Activated T-helper 2 cell treated with anti-CD3 and anti-CD28 coated beads, Interferon-gamma antibody, Interleukin-2, Interleukin-4, amounts not matched to agents 10 μg/mL and 5 μg/mL and 100 μg/mL, durations not matched to agents 14 hours and 24 hours and 36 hours (primary cell): ENCODE measurements around the gene B3GAT1. TPM values are rescaled to one million over a fixed set of nuclear protein-coding genes. Genes with fewer than 3 reads are reported as not detected.

Experiments used
- DNase-seq: peaks from one replicate; pipeline ENCODE4 v3.0.0; 2021; ENCODE audit warnings: low spot score
- H3K27ac Mint-ChIP-seq: one replicate; pipeline ENCODE4 v1.8.0; 2021; ENCODE audit warnings: mixed read lengths
- H3K27me3 Mint-ChIP-seq: one replicate; pipeline ENCODE4 v1.8.0; 2021; ENCODE audit warnings: low read depth, mixed read lengths
- H3K36me3 Mint-ChIP-seq: one replicate; pipeline ENCODE4 v1.8.0; 2021; ENCODE audit warnings: low read depth, mixed read lengths
- H3K4me1 Mint-ChIP-seq: one replicate; pipeline ENCODE4 v1.8.0; 2021; ENCODE audit warnings: low read depth, mixed read lengths
- H3K4me3 Mint-ChIP-seq: one replicate; pipeline ENCODE4 v1.8.0; 2021; ENCODE audit warnings: low read depth, mild to moderate bottlenecking, moderate library complexity, mixed read lengths
- H3K9me3 Mint-ChIP-seq: one replicate; pipeline ENCODE4 v1.8.0; 2021; ENCODE audit warnings: mixed read lengths
- intact Hi-C: fragments of 100-400 bp; cut with micrococcal nuclease; formaldehyde crosslinking; loops from one replicate; pipeline ENCODE4 v1.15.1; 2023
- total RNA-seq: library from RNA; stranded (reverse); gene quantifications from 2 replicates; pipeline ENCODE4 v1.2.3, GENCODE V29; 2022

The B3GAT1 gene
- total RNA-seq, 1 donor from 2014 or later, result 0.27 TPM

DNA sequence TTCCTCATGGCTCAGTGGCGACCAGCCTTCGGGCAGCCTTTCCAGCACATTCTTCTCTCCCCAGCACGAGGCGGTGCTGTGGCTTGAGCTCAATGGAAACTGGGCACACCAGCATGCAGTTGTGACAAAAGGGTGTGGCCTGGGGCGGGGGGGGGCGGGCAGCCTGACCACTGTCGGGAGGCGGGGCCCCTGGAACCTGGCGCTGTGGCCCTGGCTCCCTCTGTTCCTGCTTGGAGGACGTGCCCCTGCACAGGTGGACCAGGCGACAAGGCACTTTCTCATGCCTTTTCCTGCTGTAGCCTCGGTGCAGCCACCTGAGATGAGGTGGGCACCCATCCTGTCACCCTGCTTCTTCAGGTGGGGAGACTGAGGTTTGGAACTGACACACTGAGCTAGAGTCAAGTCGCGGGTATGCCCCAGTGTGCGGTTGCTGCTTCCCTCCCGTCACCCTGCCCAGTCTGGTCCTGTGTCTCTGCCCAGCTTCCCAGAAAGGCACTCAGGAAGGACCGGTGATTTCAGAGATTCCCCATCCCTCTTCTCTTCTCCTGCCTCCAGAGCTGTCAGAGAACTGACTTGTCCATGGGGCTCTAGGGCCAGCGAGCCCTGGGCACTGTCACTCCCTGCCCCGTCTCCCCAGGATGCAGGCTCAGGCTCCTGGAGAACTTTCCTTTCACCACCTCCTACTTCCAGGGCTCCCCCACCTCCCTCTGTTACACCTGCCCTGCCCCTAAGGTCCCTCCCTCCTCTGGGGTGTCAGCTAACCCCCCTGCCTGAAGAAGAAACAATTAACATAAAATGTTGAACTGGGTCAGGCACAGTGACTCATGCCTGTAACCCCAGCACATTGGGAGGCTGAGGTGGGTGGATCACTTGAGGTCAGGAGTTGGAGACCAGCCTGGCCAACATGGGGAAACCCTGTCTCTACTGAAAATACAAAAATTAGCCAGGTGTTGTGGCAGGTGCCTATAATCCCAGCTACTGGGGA, 9.9 kb downstream of the B3GAT1 start:
- Mint-ChIP-seq H3K4me3 (no peak overlapping the region), H3K27ac (no peak overlapping the region), H3K9me3 (no peaks in the 10 kb centered on the region), H3K27me3 (peaks cover 6% of the 10 kb centered on the region), H3K4me1 (no peaks in the 10 kb centered on the region), H3K36me3 (no peaks in the 10 kb centered on the region)
- intact Hi-C loops, result no loop called here
- no peak for DNase-seq

DNA sequence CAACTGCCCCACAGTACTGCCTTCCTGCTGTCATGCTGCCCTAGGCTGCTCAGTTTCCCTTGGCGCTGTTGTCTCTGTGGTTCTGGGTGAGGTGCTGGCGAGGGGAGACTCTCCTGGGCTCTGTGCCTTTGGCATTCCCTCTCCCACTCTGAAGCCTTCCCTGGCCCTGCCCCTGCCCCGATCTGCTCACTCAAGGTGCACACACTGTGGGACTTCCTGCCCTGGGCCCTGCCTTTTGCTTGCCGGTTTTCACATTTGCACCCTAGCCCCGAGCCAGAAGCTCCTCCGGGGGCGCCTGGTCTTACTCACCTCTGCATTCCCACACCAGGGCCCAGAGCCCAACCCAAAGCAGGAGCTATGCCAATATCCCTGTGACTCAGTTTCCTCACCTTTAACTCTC, 12.0 kb downstream of the B3GAT1 start:
- no peaks in the 10 kb centered on the region for H3K36me3 Mint-ChIP-seq
- H3K4me1 Mint-ChIP-seq, result no peaks in the 10 kb centered on the region
- intact Hi-C loops, result no loop called here
- no peaks in the 10 kb centered on the region for H3K9me3 Mint-ChIP-seq
- H3K4me3 Mint-ChIP-seq, result no peak overlapping the region
- no peak overlapping the region for H3K27ac Mint-ChIP-seq
- H3K27me3 Mint-ChIP-seq, result peaks cover 6% of the 10 kb centered on the region
- no peak for DNase-seq

DNA sequence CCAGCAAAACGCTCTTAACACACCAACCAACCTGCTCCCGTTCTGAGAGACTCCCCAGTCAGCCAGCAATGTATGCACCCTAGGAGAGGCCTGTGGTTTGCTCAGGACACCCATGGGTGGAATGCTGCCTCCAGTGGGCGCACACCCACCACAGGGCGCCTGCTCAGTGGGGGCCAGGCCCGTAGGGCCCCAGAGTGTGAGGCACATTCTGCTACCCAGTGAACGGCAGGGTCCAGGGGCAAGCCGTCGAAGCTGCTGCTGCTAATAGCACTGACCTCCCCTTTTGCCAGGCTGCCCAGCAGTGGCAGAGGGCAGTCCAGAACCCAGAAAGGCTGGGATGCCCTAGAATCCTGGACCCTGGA, 12.8 kb downstream of the B3GAT1 start:
- intact Hi-C loops, result no loop called here
- DNase-seq, result no peak
- no peaks in the 10 kb centered on the region for H3K4me1 Mint-ChIP-seq
- no peak overlapping the region for H3K27ac Mint-ChIP-seq
- H3K9me3 Mint-ChIP-seq, result no peaks in the 10 kb centered on the region
- no peak overlapping the region for H3K4me3 Mint-ChIP-seq
- peaks cover 6% of the 10 kb centered on the region for H3K27me3 Mint-ChIP-seq
- no peaks in the 10 kb centered on the region for H3K36me3 Mint-ChIP-seq

DNA sequence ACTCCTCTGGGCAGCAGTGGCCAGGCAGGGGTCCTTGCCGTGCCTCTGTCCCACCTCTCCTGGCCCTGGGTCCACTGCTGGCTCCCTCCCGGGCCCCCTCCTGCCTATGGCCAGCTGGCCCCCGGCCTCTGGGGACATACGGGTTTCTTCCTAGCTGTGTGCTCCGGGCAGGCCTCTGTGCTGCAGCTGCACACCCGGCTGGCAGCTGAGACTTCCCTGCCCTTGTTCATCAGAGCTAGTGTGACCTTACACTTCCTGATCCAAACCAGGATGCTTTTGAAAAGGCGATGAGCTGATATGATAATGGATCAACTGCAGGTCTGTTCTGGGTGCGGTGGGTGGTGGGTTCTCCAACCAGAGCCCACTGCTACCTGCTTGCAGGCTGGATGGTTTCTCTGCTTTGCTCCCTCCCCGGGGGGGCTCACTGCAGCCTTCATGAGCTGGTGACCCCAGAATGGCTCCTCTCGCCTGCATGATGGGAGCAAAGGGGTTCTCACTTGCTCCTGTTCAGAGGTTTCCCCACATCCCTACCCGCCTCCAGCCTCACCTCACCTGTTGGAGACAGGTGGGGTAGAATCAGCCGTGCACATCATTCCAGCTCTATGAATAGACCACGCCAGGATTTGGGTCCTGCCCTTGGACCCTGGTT, 13.3 kb downstream of the B3GAT1 start:
- intact Hi-C loops, result no loop called here
- H3K9me3 Mint-ChIP-seq, result no peaks in the 10 kb centered on the region
- H3K27ac Mint-ChIP-seq, result no peak overlapping the region
- H3K4me1 Mint-ChIP-seq, result no peaks in the 10 kb centered on the region
- H3K36me3 Mint-ChIP-seq, result no peaks in the 10 kb centered on the region
- DNase-seq, result no peak
- H3K27me3 Mint-ChIP-seq, result peaks cover 6% of the 10 kb centered on the region
- no peak overlapping the region for H3K4me3 Mint-ChIP-seq

DNA sequence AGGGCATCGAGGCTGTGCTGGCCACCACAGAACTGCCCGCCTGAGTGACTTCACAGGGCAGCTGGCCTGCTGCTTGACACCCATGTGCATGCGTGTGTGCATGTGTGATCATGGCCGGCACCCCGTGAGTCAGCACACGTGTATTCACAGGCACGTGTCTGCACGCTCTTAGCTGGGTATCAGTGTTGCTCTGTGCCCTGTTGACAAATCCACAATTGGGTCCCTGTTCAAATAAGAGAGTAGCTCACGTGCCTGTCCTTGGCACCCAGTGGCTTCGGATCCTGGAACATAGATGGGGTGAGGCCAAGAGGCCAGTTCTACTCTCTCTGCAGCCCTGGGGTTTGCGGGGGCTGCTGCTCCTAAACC, 14.0 kb downstream of the B3GAT1 start:
- Mint-ChIP-seq H3K4me1 (no peaks in the 10 kb centered on the region), H3K4me3 (no peak overlapping the region), H3K27ac (no peak overlapping the region), H3K9me3 (no peaks in the 10 kb centered on the region), H3K27me3 (peaks cover 6% of the 10 kb centered on the region), H3K36me3 (no peaks in the 10 kb centered on the region)
- intact Hi-C loops, result no loop called here
- DNase-seq, result no peak

DNA sequence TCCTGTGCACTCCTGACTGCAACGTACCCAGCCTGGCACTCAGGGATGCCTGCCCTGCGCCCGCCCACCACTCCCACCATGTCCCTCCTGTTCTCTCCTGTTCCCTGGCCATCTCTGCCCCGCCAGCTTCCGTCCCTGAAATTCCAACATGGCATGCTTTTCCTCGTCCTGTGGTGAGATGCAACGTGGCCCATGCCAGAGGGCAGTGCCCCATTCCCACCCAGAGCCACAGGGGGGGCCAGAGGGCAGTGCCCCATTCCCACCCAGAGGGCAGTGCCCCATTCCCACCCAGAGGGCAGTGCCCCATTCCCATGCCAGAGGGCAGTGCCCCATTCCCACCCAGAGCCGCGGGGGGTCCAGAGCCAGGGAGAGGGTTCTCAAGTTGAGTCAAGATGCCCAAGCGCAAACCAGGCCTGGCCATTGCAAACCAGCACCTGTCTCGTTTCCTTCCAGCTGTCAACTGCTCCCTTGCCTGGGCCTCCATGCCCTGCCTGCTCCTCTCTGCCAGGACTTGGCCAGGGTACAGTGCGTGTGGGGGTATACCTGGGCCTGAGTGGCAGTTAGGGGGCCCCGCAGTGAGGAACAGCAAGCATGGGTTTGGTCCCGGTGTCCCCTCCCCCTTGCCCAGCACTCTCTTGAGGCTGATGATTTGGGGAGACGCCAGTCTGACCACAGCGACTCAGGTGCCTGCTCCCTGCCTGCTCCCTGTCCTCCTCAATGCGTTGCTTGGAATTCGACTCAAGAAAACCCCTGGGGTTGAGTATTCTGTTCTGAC, 14.6 kb downstream of the B3GAT1 start:
- no peak for DNase-seq
- Mint-ChIP-seq H3K27me3 (peaks cover 11% of the 10 kb centered on the region), H3K4me1 (no peaks in the 10 kb centered on the region), H3K9me3 (no peaks in the 10 kb centered on the region), H3K36me3 (no peaks in the 10 kb centered on the region), H3K4me3 (no peak overlapping the region), H3K27ac (no peak overlapping the region)
- intact Hi-C loops, result no loop called here

DNA sequence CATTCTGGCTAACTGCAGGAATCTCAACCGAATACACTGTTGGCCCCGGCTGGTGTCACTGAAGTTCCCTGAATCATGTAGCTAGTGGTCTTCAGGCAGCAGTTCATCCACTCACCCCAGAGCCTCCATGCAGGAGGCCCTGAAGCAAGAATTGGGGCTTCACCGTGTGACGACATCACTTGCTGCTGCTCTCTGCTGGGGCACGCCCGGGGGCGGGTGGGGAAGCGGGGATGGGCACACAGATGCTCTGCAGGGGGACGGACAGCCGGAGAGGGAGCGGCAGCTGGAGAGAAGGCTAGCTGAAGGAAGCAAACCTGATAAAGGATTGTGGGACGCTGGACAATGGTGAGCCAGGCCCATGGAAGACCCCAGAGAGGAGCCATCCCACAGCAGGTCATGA, 17.0 kb downstream of the B3GAT1 start:
- intact Hi-C loops, result no loop called here
- H3K27me3 Mint-ChIP-seq, result peaks cover 6% of the 10 kb centered on the region
- no peaks in the 10 kb centered on the region for H3K4me1 Mint-ChIP-seq
- H3K27ac Mint-ChIP-seq, result no peak overlapping the region
- H3K36me3 Mint-ChIP-seq, result no peaks in the 10 kb centered on the region
- H3K4me3 Mint-ChIP-seq, result no peak overlapping the region
- H3K9me3 Mint-ChIP-seq, result no peaks in the 10 kb centered on the region
- no peak for DNase-seq

DNA sequence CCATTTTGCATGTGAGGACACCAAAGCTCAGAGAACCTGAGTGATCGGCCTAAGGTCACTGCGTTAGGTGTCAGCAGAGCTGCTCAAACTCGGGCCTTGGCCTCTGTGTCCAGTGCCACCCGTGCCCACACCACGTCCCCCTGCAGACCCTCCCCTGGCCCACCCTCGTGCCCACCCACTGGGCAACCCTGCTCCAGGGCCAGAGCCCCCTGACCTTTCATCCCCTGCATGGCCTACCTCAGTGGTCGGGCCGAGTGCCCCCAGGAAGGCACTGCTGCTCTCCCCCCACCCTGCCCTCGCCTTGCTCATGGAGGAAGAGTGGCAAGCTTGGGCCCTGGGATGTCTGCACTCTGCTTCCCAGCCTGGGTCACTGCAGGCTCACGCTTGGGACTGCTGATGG, 17.7 kb downstream of the B3GAT1 start:
- no peak for DNase-seq
- Mint-ChIP-seq H3K9me3 (no peaks in the 10 kb centered on the region), H3K4me3 (no peak overlapping the region), H3K36me3 (no peaks in the 10 kb centered on the region), H3K27ac (no peak overlapping the region), H3K27me3 (peaks cover 6% of the 10 kb centered on the region), H3K4me1 (no peaks in the 10 kb centered on the region)
- intact Hi-C loops, result no loop called here

DNA sequence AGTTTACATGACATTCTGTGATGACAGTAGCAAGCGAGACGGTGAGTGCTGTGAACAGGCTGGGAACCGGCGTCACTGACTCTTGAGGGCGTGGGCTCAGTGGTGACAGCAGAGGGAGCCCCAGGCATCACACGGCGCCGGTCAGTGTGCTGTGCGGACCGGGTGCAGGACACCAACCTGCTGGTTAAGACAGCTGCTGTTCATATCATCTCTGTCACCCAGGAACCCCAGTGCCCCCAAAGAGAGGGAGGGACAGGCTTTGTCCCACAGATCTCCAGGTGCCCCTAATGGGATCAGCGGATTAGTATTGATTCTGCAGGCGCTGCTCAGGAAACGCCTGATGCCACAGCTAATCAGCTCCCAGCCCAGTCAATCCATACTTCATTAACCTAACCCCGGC, 18.4 kb downstream of the B3GAT1 start:
- intact Hi-C loops, result no loop called here
- no peak for DNase-seq
- Mint-ChIP-seq H3K36me3 (no peaks in the 10 kb centered on the region), H3K9me3 (no peaks in the 10 kb centered on the region), H3K4me1 (no peaks in the 10 kb centered on the region), H3K27ac (no peak overlapping the region), H3K4me3 (no peak overlapping the region), H3K27me3 (peaks cover 6% of the 10 kb centered on the region)

DNA sequence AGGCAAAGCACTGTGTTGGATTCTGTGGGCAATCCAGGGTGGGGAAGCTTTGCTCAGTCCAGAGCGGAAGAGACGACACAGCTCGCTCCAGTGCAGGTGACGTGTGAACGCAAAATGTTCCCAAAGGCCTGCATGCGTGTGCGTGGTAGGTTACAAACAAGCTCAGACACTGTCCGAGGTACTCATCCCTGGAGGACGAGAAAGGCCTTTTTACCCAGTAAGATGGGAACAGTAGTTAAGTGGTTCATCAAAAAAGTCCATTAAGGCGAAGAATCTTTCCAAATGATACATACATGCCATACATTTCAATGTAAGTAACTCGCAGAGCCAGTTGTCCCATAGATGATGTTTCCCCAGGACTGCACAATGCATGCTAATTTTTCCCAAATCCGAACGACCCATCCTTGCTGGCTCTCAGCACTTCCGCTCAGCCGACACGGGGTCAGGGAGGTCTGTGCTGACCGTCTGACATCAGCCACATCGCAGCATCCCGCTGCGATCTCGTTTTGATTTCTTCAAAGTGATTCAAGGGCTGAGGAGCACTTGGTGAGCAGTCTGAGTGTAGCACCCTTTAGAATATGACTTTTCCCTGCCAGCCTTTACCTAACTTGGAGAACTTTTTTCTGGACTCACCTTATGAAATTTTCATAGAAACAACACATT, 19.0 kb downstream of the B3GAT1 start:
- H3K36me3 Mint-ChIP-seq, result no peaks in the 10 kb centered on the region
- no peak overlapping the region for H3K4me3 Mint-ChIP-seq
- H3K9me3 Mint-ChIP-seq, result no peaks in the 10 kb centered on the region
- peaks cover 6% of the 10 kb centered on the region for H3K27me3 Mint-ChIP-seq
- DNase-seq, result no peak
- no peaks in the 10 kb centered on the region for H3K4me1 Mint-ChIP-seq
- intact Hi-C loops, result no loop called here
- no peak overlapping the region for H3K27ac Mint-ChIP-seq

DNA sequence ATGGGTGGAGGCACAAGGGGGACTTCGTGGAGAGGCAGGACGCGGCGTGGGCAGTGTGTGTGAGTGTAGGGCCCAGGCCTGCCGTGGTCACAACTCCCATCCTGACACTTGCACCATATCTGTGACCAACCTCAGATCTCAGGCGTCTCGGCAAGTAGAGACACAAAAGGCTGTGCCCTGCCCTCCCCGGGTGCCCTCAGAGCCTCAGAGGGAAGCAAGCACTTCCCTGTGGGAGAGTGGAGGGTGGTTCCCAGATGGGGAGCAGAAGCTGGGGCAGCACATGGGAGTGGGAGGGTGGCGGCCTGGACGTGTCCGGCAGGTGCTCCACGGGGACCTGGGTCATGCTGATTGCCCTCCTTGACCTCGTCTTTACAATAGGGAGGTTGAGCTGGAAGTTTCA, 20.4 kb downstream of the B3GAT1 start:
- intact Hi-C loops, result no loop called here
- H3K36me3 Mint-ChIP-seq, result no peaks in the 10 kb centered on the region

DNA sequence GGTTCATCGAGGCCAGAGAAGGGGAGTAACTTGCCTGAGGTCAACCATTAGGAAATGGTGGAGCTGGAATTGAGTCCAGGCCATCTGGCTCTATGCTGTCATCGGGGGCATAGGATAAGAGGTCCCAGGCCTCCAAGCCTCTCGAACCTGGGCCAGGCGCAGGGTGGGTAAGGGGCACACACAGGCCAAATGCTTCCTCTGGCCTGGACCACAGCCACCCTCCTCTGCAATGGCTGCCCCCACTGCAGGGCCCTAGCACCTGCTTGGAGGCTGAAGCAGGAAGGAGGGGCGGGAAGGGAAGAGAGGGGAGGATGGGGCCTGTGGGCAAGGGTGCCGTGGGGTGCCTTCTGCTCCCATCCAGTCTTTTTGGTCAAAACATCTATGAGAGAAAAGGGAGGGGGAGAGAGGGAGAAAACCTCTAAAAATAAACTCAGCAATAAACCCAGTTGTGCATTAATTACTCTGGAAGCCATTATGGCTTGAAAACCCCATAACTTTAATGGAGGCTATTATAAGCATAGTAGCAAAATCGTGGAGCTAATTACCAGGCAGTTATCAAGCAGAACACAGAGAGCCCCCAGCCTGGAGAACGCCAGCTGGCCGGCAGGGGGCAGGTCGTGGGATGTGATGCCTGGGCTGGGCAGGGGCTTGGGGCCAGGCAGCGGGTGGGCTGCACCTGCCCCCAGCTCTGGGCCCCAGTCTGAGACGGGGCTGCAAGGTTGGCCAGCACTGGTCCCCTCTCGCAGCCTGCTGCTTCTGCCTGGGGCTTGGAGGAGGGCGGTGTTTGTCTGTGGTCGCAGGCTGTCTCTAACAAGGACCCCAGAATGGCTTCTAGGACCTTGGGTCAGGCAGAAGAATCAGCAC, 21.1 kb downstream of the B3GAT1 start:
- intact Hi-C loops, result no loop called here
- H3K27ac Mint-ChIP-seq, result no peak overlapping the region
- H3K4me1 Mint-ChIP-seq, result peaks cover 15% of the 10 kb centered on the region
- H3K27me3 Mint-ChIP-seq, result peaks cover 6% of the 10 kb centered on the region
- H3K36me3 Mint-ChIP-seq, result no peaks in the 10 kb centered on the region
- H3K4me3 Mint-ChIP-seq, result no peak overlapping the region
- DNase-seq, result no peak
- no peaks in the 10 kb centered on the region for H3K9me3 Mint-ChIP-seq

More for the DNA sequence above, 20.4 kb downstream of the B3GAT1 start:
- H3K4me1 Mint-ChIP-seq, result peaks cover 8% of the 10 kb centered on the region
- H3K9me3 Mint-ChIP-seq, result no peaks in the 10 kb centered on the region
- H3K4me3 Mint-ChIP-seq, result no peak overlapping the region
- H3K27me3 Mint-ChIP-seq, result peaks cover 6% of the 10 kb centered on the region
- no peak overlapping the region for H3K27ac Mint-ChIP-seq
- DNase-seq, result no peak
